Duodenal mucosa (tissue), 2 donors: ENCODE data around the gene TRPC1.
"Not testable (repeated sequence)": the region's sequence is repeated elsewhere in the genome, so short reads cannot be mapped to it uniquely, and the experiment has no call there.

Source experiments
- H3K27ac ChIP-seq: one replicate; pipeline ENCODE4 v1.7.0; 2013; ENCODE audit warnings: low read depth, low read length
- H3K27me3 ChIP-seq, 2 donors: one replicate each; pipeline ENCODE4 v1.7.0; 2013; ENCODE audit warnings: low read length in 2 of 2, control low read depth in 1 of 2; ENCODE audit not compliant: insufficient read depth in 2 of 2, control insufficient read depth in 1 of 2
- H3K36me3 ChIP-seq, 2 donors: one replicate each; pipeline ENCODE4 v1.7.0; 2013; ENCODE audit warnings: low read length in 2 of 2, control low read depth in 1 of 2; ENCODE audit not compliant: insufficient read depth in 2 of 2, control insufficient read depth in 1 of 2
- H3K4me1 ChIP-seq, 2 donors: one replicate each; pipeline ENCODE4 v1.7.0; 2013; ENCODE audit warnings: low read length in 2 of 2, control low read depth in 1 of 2; ENCODE audit not compliant: insufficient read depth in 2 of 2, control insufficient read depth in 1 of 2
- H3K4me3 ChIP-seq, 2 donors: one replicate each; pipeline ENCODE4 v1.7.0; 2013; ENCODE audit warnings: low read length in 2 of 2, low read depth in 1 of 2
- H3K9ac ChIP-seq, 2 donors: one replicate each; pipeline ENCODE4 v1.7.0; 2013; ENCODE audit warnings: low read length in 2 of 2, low read depth in 1 of 2
- H3K9me3 ChIP-seq, 2 donors: one replicate each; pipeline ENCODE4 v1.7.0; 2013; ENCODE audit warnings: low read length in 2 of 2, control low read depth in 1 of 2; ENCODE audit not compliant: control insufficient read depth in 1 of 2

Gene TRPC1

DNA sequence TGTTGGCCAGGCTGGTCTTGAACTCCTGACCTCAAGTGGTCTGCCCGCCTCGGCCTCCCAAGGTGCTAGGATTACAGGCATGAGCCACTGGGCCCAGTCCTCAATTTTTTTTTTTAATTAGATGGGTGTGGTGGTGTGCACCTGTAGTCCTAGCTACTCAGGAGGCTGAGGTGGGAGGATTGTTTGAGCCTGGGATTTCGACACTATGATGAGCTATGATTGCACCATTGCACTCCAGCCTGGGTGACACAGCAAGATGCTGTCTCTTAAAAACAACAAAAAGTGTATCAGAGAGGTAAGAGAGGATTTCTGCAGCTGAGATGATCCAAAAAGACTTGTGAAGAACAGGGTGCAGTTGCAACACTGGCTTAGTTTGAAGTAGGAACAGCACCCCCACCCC is 9.0 kb upstream of the TRPC1 start:
- not testable (repeated sequence) for H3K36me3 ChIP-seq, H3K4me3 ChIP-seq, H3K9ac ChIP-seq, H3K27ac ChIP-seq, H3K27me3 ChIP-seq, H3K9me3 ChIP-seq, H3K4me1 ChIP-seq

DNA sequence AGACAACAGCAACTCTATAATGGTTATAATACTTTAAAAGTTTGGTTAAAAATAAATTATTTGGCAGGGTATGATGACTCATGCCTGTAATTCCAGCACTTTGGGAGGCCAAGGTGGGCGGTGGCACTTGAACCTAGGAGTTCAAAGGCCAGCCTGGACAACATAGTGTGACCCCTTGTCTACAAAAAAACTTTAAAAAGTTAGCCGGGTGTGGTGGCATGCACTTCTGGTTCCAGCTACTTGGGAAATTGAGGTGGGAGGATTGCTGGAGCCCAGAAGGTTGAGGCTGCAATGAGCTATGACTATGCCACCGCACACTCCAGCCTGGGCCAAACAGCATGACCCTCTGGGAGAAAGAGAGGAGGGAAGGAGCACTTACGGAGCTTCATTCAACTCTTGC is 7.7 kb upstream of the TRPC1 start:
- no peak overlapping the region for H3K27ac ChIP-seq
- H3K4me3 ChIP-seq, result no peak overlapping the region
- H3K9me3 ChIP-seq, result no peaks in the 10 kb centered on the region
- H3K27me3 ChIP-seq, result no peaks in the 10 kb centered on the region
- H3K9ac ChIP-seq, result no peak overlapping the region
- peaks cover 0 to 8% of the 10 kb centered on the region in 2 donors for H3K36me3 ChIP-seq
- H3K4me1 ChIP-seq, result no peaks in the 10 kb centered on the region

DNA sequence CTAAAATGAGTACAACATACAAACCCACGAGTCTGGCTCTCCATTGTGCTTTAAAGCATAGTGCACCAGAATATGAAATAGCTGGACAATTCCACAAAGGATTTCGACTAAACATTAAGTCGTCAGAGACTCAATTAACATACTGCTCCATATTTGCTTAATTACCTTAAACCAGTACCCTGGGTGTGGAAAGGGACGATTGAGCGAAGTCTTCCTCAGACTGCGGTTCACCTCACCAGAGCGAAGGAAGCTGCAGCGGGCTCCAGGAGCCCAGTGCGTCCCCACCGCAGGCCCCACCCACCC is 218 bp upstream of the TRPC1 start:
- Histone ChIP-seq H3K9ac (no peak overlapping the region), H3K4me3 (peak overlapping the region; percentile 66 to 81), H3K27ac (no peak overlapping the region), H3K27me3 (peaks cover 8 to 15% of the 10 kb centered on the region in 2 donors), H3K9me3 (no peaks in the 10 kb centered on the region), H3K36me3 (no peaks in the 10 kb centered on the region), H3K4me1 (peaks cover 8% of the 10 kb centered on the region in 2 donors)

DNA sequence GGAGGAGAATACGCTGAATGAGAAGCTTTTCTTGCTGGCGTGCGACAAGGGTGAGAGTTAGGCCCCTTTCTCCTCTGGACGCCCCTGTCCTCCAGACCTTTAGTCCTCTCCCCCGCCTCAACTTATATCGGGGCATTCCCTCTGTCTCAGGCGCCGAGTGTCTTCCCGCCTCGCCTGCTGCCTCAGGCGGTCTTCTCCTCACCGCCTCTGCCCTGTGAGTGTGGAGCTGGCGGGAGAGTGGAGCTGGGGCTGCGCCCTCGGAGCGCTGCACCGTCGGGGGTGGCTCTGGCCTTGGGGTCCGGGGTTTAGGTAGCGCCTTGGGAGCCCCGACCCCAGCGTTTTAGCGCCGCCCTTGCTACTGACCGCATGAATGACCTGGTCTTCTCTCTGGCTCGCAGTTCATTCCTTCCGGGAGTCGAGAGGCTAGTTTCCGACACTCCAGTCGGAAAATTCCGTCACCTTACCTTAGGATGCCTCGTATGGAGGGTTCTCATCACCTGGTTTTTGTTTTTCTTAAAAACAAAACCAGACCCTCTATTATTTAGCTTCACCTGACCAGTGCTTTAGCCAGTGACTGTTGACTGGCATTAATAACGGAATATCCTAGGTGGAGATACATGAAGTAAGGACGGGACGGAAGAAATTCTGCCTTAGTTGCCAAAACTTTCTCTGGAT is 985 bp downstream of the TRPC1 start:
- Histone ChIP-seq H3K27me3 (peaks cover 8 to 15% of the 10 kb centered on the region in 2 donors), H3K9me3 (no peaks in the 10 kb centered on the region), H3K4me3 (peak overlapping the region; percentile 66 to 81), H3K27ac (no peak overlapping the region), H3K4me1 (peaks cover 8% of the 10 kb centered on the region in 2 donors), H3K9ac (peak overlapping the region; percentile 51 to 54), H3K36me3 (no peaks in the 10 kb centered on the region)

DNA sequence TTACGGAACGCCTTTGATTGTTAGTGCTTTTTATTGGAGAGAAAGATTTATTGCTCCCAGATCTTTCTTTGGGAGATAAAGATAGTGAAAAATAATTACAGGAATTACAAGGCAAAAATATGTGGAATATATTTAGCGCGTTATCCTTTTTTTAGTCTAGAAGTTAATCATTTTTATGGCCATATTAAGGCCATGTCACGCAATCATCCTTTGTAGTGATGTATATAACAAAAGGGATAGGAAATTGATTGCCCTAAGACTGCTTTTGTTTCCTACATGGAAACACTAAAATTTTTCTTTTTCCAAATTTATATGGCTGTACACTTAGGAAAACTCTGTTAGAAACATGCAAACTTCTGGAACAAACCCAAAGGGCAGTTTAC is 1.5 kb downstream of the TRPC1 start:
- no peaks in the 10 kb centered on the region for H3K36me3 ChIP-seq
- H3K4me3 ChIP-seq, result peak overlapping the region; percentile 66 to 81
- no peak overlapping the region for H3K27ac ChIP-seq
- no peaks in the 10 kb centered on the region for H3K9me3 ChIP-seq
- H3K4me1 ChIP-seq, result peaks cover 8% of the 10 kb centered on the region in 2 donors
- peak overlapping the region in 1 of 2 donors; percentile 54 for H3K9ac ChIP-seq
- peaks cover 8 to 15% of the 10 kb centered on the region in 2 donors for H3K27me3 ChIP-seq

DNA sequence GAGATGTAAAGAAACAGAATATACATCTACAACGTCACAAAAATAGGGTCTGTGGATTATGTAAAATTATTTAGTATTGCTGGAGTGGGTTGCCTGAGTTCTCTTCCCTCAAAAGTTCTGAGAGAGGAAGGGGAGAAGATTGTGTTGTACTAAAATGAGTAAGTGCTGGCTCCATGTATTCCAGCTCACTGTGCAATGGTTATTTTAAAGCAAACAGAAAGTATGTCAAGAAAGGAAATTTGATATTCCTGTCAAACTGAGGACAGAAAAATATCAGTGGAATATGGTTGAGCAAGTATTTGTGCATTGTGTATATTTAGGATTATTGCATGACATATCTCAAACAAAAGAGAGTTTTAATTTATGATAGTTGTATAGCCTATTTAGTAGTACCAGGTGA is 2.2 kb downstream of the TRPC1 start:
- H3K4me1 ChIP-seq, result peaks cover 8% of the 10 kb centered on the region in 2 donors
- no peak overlapping the region for H3K27ac ChIP-seq
- no peaks in the 10 kb centered on the region for H3K9me3 ChIP-seq
- H3K27me3 ChIP-seq, result peaks cover 8 to 15% of the 10 kb centered on the region in 2 donors
- no peaks in the 10 kb centered on the region for H3K36me3 ChIP-seq
- no peak overlapping the region for H3K4me3 ChIP-seq
- no peak overlapping the region for H3K9ac ChIP-seq

DNA sequence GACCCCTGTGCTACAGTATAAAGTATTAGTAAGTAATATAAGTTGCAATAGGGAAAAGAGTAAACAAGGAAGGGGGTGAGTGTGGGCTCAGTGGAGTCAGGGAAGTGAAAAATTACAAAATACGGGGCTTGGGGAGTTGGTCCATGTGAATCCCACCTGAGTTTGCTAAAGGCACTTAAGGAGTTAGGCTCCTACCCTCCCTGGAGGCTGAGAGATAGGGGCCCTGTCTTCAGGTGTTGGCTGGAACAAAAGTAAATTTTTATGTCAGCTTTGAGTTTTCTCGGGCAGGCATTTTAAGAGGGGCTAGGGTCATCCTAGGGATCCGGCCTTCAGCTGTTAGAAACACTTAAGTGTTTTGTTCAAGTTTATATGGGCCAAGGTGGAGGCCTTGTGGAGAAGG is 8.2 kb downstream of the TRPC1 start:
- no peaks in the 10 kb centered on the region for H3K9me3 ChIP-seq
- no peak overlapping the region for H3K9ac ChIP-seq
- H3K4me1 ChIP-seq, result no peaks in the 10 kb centered on the region
- no peak overlapping the region for H3K4me3 ChIP-seq
- no peak overlapping the region for H3K27ac ChIP-seq
- H3K36me3 ChIP-seq, result no peaks in the 10 kb centered on the region
- no peaks in the 10 kb centered on the region for H3K27me3 ChIP-seq

DNA sequence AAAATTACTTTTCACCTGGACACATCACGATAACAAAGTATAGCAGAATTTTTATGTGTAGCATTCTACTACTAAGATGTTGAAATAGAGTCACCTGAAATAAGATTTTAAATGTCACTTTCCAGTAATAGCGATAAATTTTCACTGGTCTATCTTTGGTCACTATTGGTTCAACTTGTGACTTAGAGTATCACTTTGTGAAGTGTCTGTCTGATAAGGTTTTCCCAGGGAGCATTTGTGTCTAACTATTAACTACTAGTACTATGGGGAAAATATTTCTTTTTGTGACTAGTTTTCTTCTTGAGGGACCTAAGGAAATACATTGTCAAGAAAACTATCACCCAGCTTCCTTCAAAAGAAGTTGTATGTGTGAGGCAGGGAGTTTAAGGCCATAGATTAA is 11.0 kb downstream of the TRPC1 start:
- H3K27ac ChIP-seq, result no peak overlapping the region
- no peaks in the 10 kb centered on the region for H3K4me1 ChIP-seq
- no peaks in the 10 kb centered on the region for H3K9me3 ChIP-seq
- no peak overlapping the region for H3K9ac ChIP-seq
- H3K27me3 ChIP-seq, result no peaks in the 10 kb centered on the region
- no peaks in the 10 kb centered on the region for H3K36me3 ChIP-seq
- no peak overlapping the region for H3K4me3 ChIP-seq

DNA sequence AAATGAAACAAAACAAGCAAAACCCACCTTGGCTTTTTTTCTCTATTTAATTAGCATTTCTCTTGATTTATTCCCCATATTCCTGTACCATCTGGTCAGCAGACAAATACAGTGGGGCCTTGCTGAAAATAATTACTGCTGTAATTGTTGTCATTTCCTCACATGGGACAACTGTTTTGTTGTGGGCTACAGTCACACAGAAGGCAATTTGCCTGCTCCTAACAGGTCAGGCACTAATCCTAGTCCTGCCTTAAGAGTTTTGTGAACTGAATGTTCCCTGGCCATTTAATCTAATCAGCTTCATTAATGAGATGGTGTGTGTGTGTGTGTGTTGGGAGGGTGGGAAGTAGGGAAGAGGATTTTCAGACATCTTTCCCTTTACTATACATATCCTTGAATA is 11.6 kb downstream of the TRPC1 start:
- no peaks in the 10 kb centered on the region for H3K4me1 ChIP-seq
- H3K4me3 ChIP-seq, result no peak overlapping the region
- H3K27me3 ChIP-seq, result no peaks in the 10 kb centered on the region
- H3K36me3 ChIP-seq, result no peaks in the 10 kb centered on the region
- H3K9ac ChIP-seq, result no peak overlapping the region
- no peaks in the 10 kb centered on the region for H3K9me3 ChIP-seq
- H3K27ac ChIP-seq, result no peak overlapping the region

DNA sequence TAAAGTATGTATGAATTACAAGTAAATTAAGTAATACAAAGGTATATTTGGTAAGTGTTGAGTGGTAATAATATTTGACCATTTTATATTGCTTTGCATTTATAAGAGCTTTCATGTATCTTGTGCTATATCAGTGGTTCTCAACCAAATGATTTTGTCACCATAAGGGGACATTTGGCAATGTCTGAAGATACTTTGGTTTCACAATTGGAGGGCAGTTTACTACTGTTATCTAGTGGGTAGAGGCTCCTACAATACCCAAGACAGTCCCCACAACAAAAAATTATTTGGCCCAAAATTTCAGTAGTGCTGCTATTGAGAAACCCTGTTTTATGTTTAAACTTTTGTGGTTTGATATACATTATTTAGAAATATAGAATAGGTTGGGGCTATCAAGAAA is 14.6 kb downstream of the TRPC1 start:
- Histone ChIP-seq H3K9ac (no peak overlapping the region), H3K27ac (no peak overlapping the region), H3K4me1 (no peaks in the 10 kb centered on the region), H3K9me3 (no peaks in the 10 kb centered on the region), H3K4me3 (no peak overlapping the region), H3K27me3 (no peaks in the 10 kb centered on the region), H3K36me3 (no peaks in the 10 kb centered on the region)

DNA sequence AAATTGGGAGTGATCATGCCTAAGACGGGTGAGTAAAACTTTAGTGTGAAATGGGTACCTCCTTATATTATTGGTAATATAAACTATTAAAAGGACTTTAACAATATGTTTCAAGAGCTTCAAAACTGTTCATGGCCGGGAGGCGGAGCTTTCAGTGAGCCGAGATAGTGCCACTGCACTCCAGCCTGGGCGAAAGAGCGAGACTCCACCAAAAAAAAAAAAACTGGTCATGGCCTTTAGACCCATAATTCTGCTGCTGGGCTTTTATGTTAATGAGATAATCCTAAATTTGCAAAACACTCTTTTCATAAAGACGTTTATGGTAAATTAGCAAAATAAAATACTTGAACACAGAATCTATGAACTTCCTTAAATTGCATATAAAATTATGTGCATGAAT is 22.8 kb downstream of the TRPC1 start:
- H3K27me3 ChIP-seq, result no peaks in the 10 kb centered on the region
- no peak overlapping the region for H3K4me3 ChIP-seq
- no peaks in the 10 kb centered on the region for H3K36me3 ChIP-seq
- no peak overlapping the region for H3K9ac ChIP-seq
- no peaks in the 10 kb centered on the region for H3K9me3 ChIP-seq
- no peaks in the 10 kb centered on the region for H3K4me1 ChIP-seq
- no peak overlapping the region for H3K27ac ChIP-seq
